Ectodermal cell (in vitro differentiated cells): ENCODE results near the gene CEP20.

Experiments used
- H3K27ac ChIP-seq: 2 replicates; pipeline ENCODE4 v1.7.0; 2013; ENCODE audit warnings: mild to moderate bottlenecking, low read depth, low read length; ENCODE audit not compliant: insufficient read depth, poor library complexity, severe bottlenecking
- H3K27me3 ChIP-seq: 2 replicates; pipeline ENCODE4 v1.7.0; 2013; ENCODE audit warnings: mild to moderate bottlenecking, low read length; ENCODE audit not compliant: insufficient read depth, control insufficient read depth, poor library complexity, severe bottlenecking
- H3K36me3 ChIP-seq: one replicate; pipeline ENCODE4 v1.7.0; 2013; ENCODE audit warnings: low read length; ENCODE audit not compliant: control insufficient read depth, insufficient read depth
- H3K4me1 ChIP-seq: one replicate; pipeline ENCODE4 v1.7.0; 2013; ENCODE audit warnings: low read length; ENCODE audit not compliant: control insufficient read depth, insufficient read depth
- H3K4me3 ChIP-seq: 2 replicates; pipeline ENCODE4 v1.7.0; 2013; ENCODE audit warnings: low read depth, low read length, control low read depth; ENCODE audit not compliant: insufficient read depth
- H3K9me3 ChIP-seq: 2 replicates; pipeline ENCODE4 v1.7.0; 2013; ENCODE audit warnings: mild to moderate bottlenecking, low read length, moderate library complexity; ENCODE audit not compliant: control insufficient read depth
- WGBS, 2 experiments: methylation state at CpG; one replicate each; pipeline ENCODE4 v1.1.7; 2013; ENCODE audit warnings: missing lambda C conversion rate in 2 of 2; 5-methylcytosine and 5-hydroxymethylcytosine counted together

CEP20 gene

GRCh38 chr16:15880434-15881308 lies 7.7 kb downstream of the CEP20 start:
- Histone ChIP-seq H3K36me3 (peaks cover 6% of the 10 kb centered on the region), H3K9me3 (no peaks in the 10 kb centered on the region), H3K27me3 (no peaks in the 10 kb centered on the region), H3K4me3 (no peak overlapping the region), H3K4me1 (no peaks in the 10 kb centered on the region), H3K27ac (no peak overlapping the region)
- 89 to 91% methylated on average over 5 of the region's 5 CpGs for WGBS, 2 experiments

- Histone ChIP-seq H3K4me1 (no peaks in the 10 kb centered on the region), H3K36me3 (peaks cover 6% of the 10 kb centered on the region), H3K4me3 (no peak overlapping the region), H3K27me3 (no peaks in the 10 kb centered on the region), H3K9me3 (no peaks in the 10 kb centered on the region), H3K27ac (no peak overlapping the region)
- WGBS, 2 experiments: 88 to 100% methylated on average over 1 of the region's 2 CpGs
Observed at GRCh38 chr16:15879255-15879811, 9.1 kb downstream of the CEP20 start.

GRCh38 chr16:15876503-15876902 lies 11.9 kb downstream of the CEP20 start:
- Histone ChIP-seq H3K9me3 (no peaks in the 10 kb centered on the region), H3K27ac (no peak overlapping the region), H3K4me3 (no peak overlapping the region), H3K27me3 (no peaks in the 10 kb centered on the region), H3K36me3 (no peaks in the 10 kb centered on the region), H3K4me1 (no peaks in the 10 kb centered on the region)
- WGBS, 2 experiments: 91 to 95% methylated on average over 5 of the region's 5 CpGs

GRCh38 chr16:15874745-15875314 lies 13.6 kb downstream of the CEP20 start:
- Histone ChIP-seq H3K4me1 (no peaks in the 10 kb centered on the region), H3K9me3 (no peaks in the 10 kb centered on the region), H3K36me3 (peaks cover 7% of the 10 kb centered on the region), H3K27me3 (no peaks in the 10 kb centered on the region), H3K27ac (no peak overlapping the region), H3K4me3 (no peak overlapping the region)
- WGBS, 2 experiments: 76 to 80% methylated on average over 7 of the region's 7 CpGs

- Histone ChIP-seq H3K27ac (no peak overlapping the region), H3K4me1 (no peaks in the 10 kb centered on the region), H3K9me3 (no peaks in the 10 kb centered on the region), H3K4me3 (no peak overlapping the region), H3K36me3 (peaks cover 13% of the 10 kb centered on the region), H3K27me3 (no peaks in the 10 kb centered on the region)
- 91 to 97% methylated on average over 1 of the region's 1 CpG for WGBS, 2 experiments
Observed at GRCh38 chr16:15873737-15874136, 14.7 kb downstream of the CEP20 start.

GRCh38 chr16:15873301-15873700 lies 15.1 kb downstream of the CEP20 start:
- no peaks in the 10 kb centered on the region for H3K27me3 ChIP-seq
- WGBS, 2 experiments: 88 to 99% methylated on average over 2 of the region's 2 CpGs
- H3K4me3 ChIP-seq: no peak overlapping the region
- no peaks in the 10 kb centered on the region for H3K9me3 ChIP-seq
- H3K27ac ChIP-seq: no peak overlapping the region
- H3K4me1 ChIP-seq: no peaks in the 10 kb centered on the region
- H3K36me3 ChIP-seq: peaks cover 13% of the 10 kb centered on the region

- 84 to 88% methylated on average over 5 of the region's 5 CpGs for WGBS, 2 experiments
- H3K27ac ChIP-seq: no peak overlapping the region
- no peaks in the 10 kb centered on the region for H3K4me1 ChIP-seq
- H3K27me3 ChIP-seq: no peaks in the 10 kb centered on the region
- H3K4me3 ChIP-seq: no peak overlapping the region
- H3K9me3 ChIP-seq: no peaks in the 10 kb centered on the region
- H3K36me3 ChIP-seq: peaks cover 13% of the 10 kb centered on the region
Observed at GRCh38 chr16:15870011-15870410, 18.4 kb downstream of the CEP20 start.

GRCh38 chr16:15866451-15866850 lies 22.0 kb downstream of the CEP20 start:
- Histone ChIP-seq H3K4me3 (no peak overlapping the region), H3K9me3 (no peaks in the 10 kb centered on the region), H3K27ac (no peak overlapping the region), H3K4me1 (no peaks in the 10 kb centered on the region), H3K27me3 (no peaks in the 10 kb centered on the region), H3K36me3 (peaks cover 13% of the 10 kb centered on the region)
- WGBS, 2 experiments: 93 to 95% methylated on average over 3 to 5 of the region's 5 CpGs

- no peaks in the 10 kb centered on the region for H3K27me3 ChIP-seq
- no peaks in the 10 kb centered on the region for H3K9me3 ChIP-seq
- H3K4me3 ChIP-seq: no peak overlapping the region
- no peaks in the 10 kb centered on the region for H3K4me1 ChIP-seq
- no peak overlapping the region for H3K27ac ChIP-seq
- peaks cover 13% of the 10 kb centered on the region for H3K36me3 ChIP-seq
- WGBS, 2 experiments: 96% methylated on average over 6 to 7 of the region's 7 CpGs
Observed at GRCh38 chr16:15865742-15866141, 22.7 kb downstream of the CEP20 start.

GRCh38 chr16:15864939-15865338 lies 23.5 kb downstream of the CEP20 start:
- H3K9me3 ChIP-seq: no peaks in the 10 kb centered on the region
- no peaks in the 10 kb centered on the region for H3K27me3 ChIP-seq
- no peak overlapping the region for H3K27ac ChIP-seq
- WGBS, 2 experiments: 95% methylated on average over 5 of the region's 5 CpGs
- peaks cover 7% of the 10 kb centered on the region for H3K36me3 ChIP-seq
- no peak overlapping the region for H3K4me3 ChIP-seq
- H3K4me1 ChIP-seq: no peaks in the 10 kb centered on the region
